ENCODE measurements around the gene ACOXL. TPM values are rescaled to one million over a fixed set of nuclear protein-coding genes. Genes with fewer than 3 reads are reported as not detected.

Gene ACOXL
- total and polyA plus RNA-seq, 4 donors: 4.4 to 32.8 (median 12.2) TPM

- TF ChIP-seq CTCF (IDR thresholded peaks at IDR 0.05; ENCODE audit: control extremely low read depth, extremely low read depth): no peak
- H3K4me1 ChIP-seq (ENCODE audit: control insufficient read depth in 5 of 5, insufficient read depth in 5 of 5, low read length in 5 of 5): no peaks in the 10 kb centered on the region
- WGBS, 2 donors: 88 to 91% methylated on average over 5 of the region's 5 CpGs
- no peak for ATAC-seq (ENCODE audit: insufficient read depth, low FRiP score)
- DNase-seq: no peak
- no peaks in the 10 kb centered on the region for H3K27me3 ChIP-seq (ENCODE audit: control insufficient read depth in 3 of 3, insufficient read depth in 3 of 3, low read length in 2 of 3)
- H3K9me3 ChIP-seq (ENCODE audit: control insufficient read depth in 4 of 4, insufficient read depth in 3 of 4, low read length in 3 of 4): no peaks in the 10 kb centered on the region
- no peak overlapping the region for H3K4me3 ChIP-seq
- H3K27ac ChIP-seq (ENCODE audit: low read depth in 1 of 2, low read length in 1 of 2): no peak overlapping the region
- H3K36me3 ChIP-seq (ENCODE audit: control insufficient read depth in 4 of 4, insufficient read depth in 4 of 4, low read length in 4 of 4): peaks cover 0 to 1% (median 0%) of the 10 kb centered on the region in 4 donors
- H3K9ac ChIP-seq (ENCODE audit: insufficient read depth in 1 of 2, low read length in 2 of 2): no peak overlapping the region
Measured at GRCh38 chr2:110813896-110814295, 81.5 kb downstream of the ACOXL start.

GRCh38 chr2:110815938-110816337 lies 83.6 kb downstream of the ACOXL start:
- ATAC-seq (ENCODE audit: insufficient read depth, low FRiP score) (no peak), DNase-seq (no peak)
- 92 to 96% methylated on average over 1 of the region's 1 CpG for WGBS, 2 donors
- Histone ChIP-seq H3K4me1 (ENCODE audit: control insufficient read depth in 5 of 5, insufficient read depth in 5 of 5, low read length in 5 of 5) (no peaks in the 10 kb centered on the region), H3K27ac (ENCODE audit: low read depth in 1 of 2, low read length in 1 of 2) (no peak overlapping the region), H3K36me3 (ENCODE audit: control insufficient read depth in 4 of 4, insufficient read depth in 4 of 4, low read length in 4 of 4) (peaks cover 0 to 1% (median 0%) of the 10 kb centered on the region in 4 donors), H3K4me3 (no peak overlapping the region), H3K9ac (ENCODE audit: insufficient read depth in 1 of 2, low read length in 2 of 2) (no peak overlapping the region), H3K9me3 (ENCODE audit: control insufficient read depth in 4 of 4, insufficient read depth in 3 of 4, low read length in 3 of 4) (no peaks in the 10 kb centered on the region), H3K27me3 (ENCODE audit: control insufficient read depth in 3 of 3, insufficient read depth in 3 of 3, low read length in 2 of 3) (no peaks in the 10 kb centered on the region)
- no peak for TF ChIP-seq CTCF (IDR thresholded peaks at IDR 0.05; ENCODE audit: control extremely low read depth, extremely low read depth)

GRCh38 chr2:110816404-110817365 lies 84.3 kb downstream of the ACOXL start:
- no peak for TF ChIP-seq CTCF (IDR thresholded peaks at IDR 0.05; ENCODE audit: control extremely low read depth, extremely low read depth)
- no peak overlapping the region for H3K9ac ChIP-seq (ENCODE audit: insufficient read depth in 1 of 2, low read length in 2 of 2)
- no peaks in the 10 kb centered on the region for H3K4me1 ChIP-seq (ENCODE audit: control insufficient read depth in 5 of 5, insufficient read depth in 5 of 5, low read length in 5 of 5)
- H3K4me3 ChIP-seq: no peak overlapping the region
- H3K27me3 ChIP-seq (ENCODE audit: control insufficient read depth in 3 of 3, insufficient read depth in 3 of 3, low read length in 2 of 3): no peaks in the 10 kb centered on the region
- no peak for DNase-seq
- H3K9me3 ChIP-seq (ENCODE audit: control insufficient read depth in 4 of 4, insufficient read depth in 3 of 4, low read length in 3 of 4): no peaks in the 10 kb centered on the region
- H3K36me3 ChIP-seq (ENCODE audit: control insufficient read depth in 4 of 4, insufficient read depth in 4 of 4, low read length in 4 of 4): peaks cover 0 to 1% (median 0%) of the 10 kb centered on the region in 4 donors
- H3K27ac ChIP-seq (ENCODE audit: low read depth in 1 of 2, low read length in 1 of 2): no peak overlapping the region
- WGBS, 2 donors: 89 to 91% methylated on average over 12 of the region's 12 CpGs
- ATAC-seq (ENCODE audit: insufficient read depth, low FRiP score): no peak

Data from lung (tissue), 12 donors.